Measurements from ENCODE around the gene GRK1. TPM values are rescaled to one million over a fixed set of nuclear protein-coding genes. Genes with fewer than 3 reads are reported as not detected.
"Not testable (repeated sequence)": the region's sequence is repeated elsewhere in the genome, so short reads cannot be mapped to it uniquely, and the experiment has no call there.

Gene GRK1
- total RNA-seq, 1 donor from 2014 or later: 0.09 TPM

- intact Hi-C loops (cut with DNase I): no loop called here
- no peak for DNase-seq (ENCODE audit: low spot score)
Observed at GRCh38 chr13:113734099-113734825, 67.2 kb downstream of the GRK1 start.

GRCh38 chr13:113734826-113735125 is 67.8 kb downstream of the GRK1 start:
- intact Hi-C loops (cut with DNase I): no loop called here
- no peak for DNase-seq (ENCODE audit: low spot score)
- no peak for ATAC-seq

More at GRCh38 chr13:113734099-113734825, 67.2 kb downstream of the GRK1 start:
- ATAC-seq: no peak

- ATAC-seq: no peak
Observed at GRCh38 chr13:113735194-113735593, 68.2 kb downstream of the GRK1 start.

GRCh38 chr13:113735750-113736149 is 68.7 kb downstream of the GRK1 start:
- DNase-seq (ENCODE audit: low spot score) (no peak), ATAC-seq (no peak)
- intact Hi-C loops (cut with DNase I): no loop called here

More at GRCh38 chr13:113735194-113735593, 68.2 kb downstream of the GRK1 start:
- intact Hi-C loops (cut with DNase I): no loop called here
- no peak for DNase-seq (ENCODE audit: low spot score)

- ATAC-seq (no peak), DNase-seq (ENCODE audit: low spot score) (no peak)
- intact Hi-C loops (cut with DNase I): no loop called here
Observed at GRCh38 chr13:113736258-113736731, 69.3 kb downstream of the GRK1 start.

GRCh38 chr13:113737803-113738202 is 70.8 kb downstream of the GRK1 start:
- intact Hi-C loops (cut with DNase I): no loop called here
- DNase-seq (ENCODE audit: low spot score) (no peak), ATAC-seq (no peak)

- no peak for ATAC-seq
- intact Hi-C loops (cut with DNase I): no loop called here
- DNase-seq (ENCODE audit: low spot score): no peak
Observed at GRCh38 chr13:113739527-113740285, 72.7 kb downstream of the GRK1 start.

GRCh38 chr13:113740286-113740556 is 73.2 kb downstream of the GRK1 start:
- intact Hi-C loops (cut with DNase I): no loop called here
- ATAC-seq (no peak), DNase-seq (ENCODE audit: low spot score) (no peak)

GRCh38 chr13:113740661-113741060 is 73.6 kb downstream of the GRK1 start:
- ATAC-seq (no peak), DNase-seq (ENCODE audit: low spot score) (no peak)
- intact Hi-C loops (cut with DNase I): no loop called here

GRCh38 chr13:113741191-113741668 is 74.2 kb downstream of the GRK1 start:
- ATAC-seq: peak; percentile 16
- DNase-seq (ENCODE audit: low spot score): no peak
- intact Hi-C loops (cut with DNase I): no loop called here

GRCh38 chr13:113742000-113742441 is 75.0 kb downstream of the GRK1 start:
- DNase-seq (ENCODE audit: low spot score) (no peak), ATAC-seq (peak; percentile 90)
- intact Hi-C loops (cut with DNase I): no loop called here

GRCh38 chr13:113742445-113743120 is 75.6 kb downstream of the GRK1 start:
- no peak for DNase-seq (ENCODE audit: low spot score)
- intact Hi-C loops (cut with DNase I): no loop called here
- ATAC-seq: peak; percentile 6

- ATAC-seq (no peak), DNase-seq (ENCODE audit: low spot score) (no peak)
- intact Hi-C loops (cut with DNase I): no loop called here
Observed at GRCh38 chr13:113743366-113744195, 76.6 kb downstream of the GRK1 start.

GRCh38 chr13:113744197-113745000 is 77.4 kb downstream of the GRK1 start:
- intact Hi-C loops (cut with DNase I): no loop called here
- DNase-seq (ENCODE audit: low spot score) (no peak), ATAC-seq (no peak)

GRCh38 chr13:113745059-113745458 is 78.0 kb downstream of the GRK1 start:
- intact Hi-C loops (cut with DNase I): no loop called here

GRCh38 chr13:113745500-113746142 is 78.6 kb downstream of the GRK1 start:
- DNase-seq (ENCODE audit: low spot score); intact Hi-C loops (cut with DNase I); ATAC-seq: not testable (repeated sequence)

More at GRCh38 chr13:113745059-113745458, 78.0 kb downstream of the GRK1 start:
- ATAC-seq (no peak), DNase-seq (ENCODE audit: low spot score) (no peak)

GRCh38 chr13:113746143-113746525 is 79.1 kb downstream of the GRK1 start:
- no peak for ATAC-seq
- no peak for DNase-seq (ENCODE audit: low spot score)
- intact Hi-C loops (cut with DNase I): no loop called here

- DNase-seq (ENCODE audit: low spot score): no peak
- intact Hi-C loops (cut with DNase I): no loop called here
- no peak for ATAC-seq
Observed at GRCh38 chr13:113746671-113747070, 79.7 kb downstream of the GRK1 start.

Measured in sciatic nerve (tissue), 2 donors.